ENCODE results near the gene ZFPL1.

Gene ZFPL1

GRCh38 chr11:65113361-65113756 lies 29.3 kb downstream of the ZFPL1 start:
- Histone ChIP-seq H3K9me3 (ENCODE audit: insufficient read depth, low read depth, low read length) (no peaks in the 10 kb centered on the region), H2AK5ac (ENCODE audit: low read length) (no peak overlapping the region), H3K9ac (ENCODE audit: low read length) (peak overlapping the region; percentile 18), H3K4me2 (ENCODE audit: low read length) (peak overlapping the region; percentile 74), H3K27ac (ENCODE audit: low read depth, low read length) (peak overlapping the region; percentile 35), H4K91ac (ENCODE audit: low read depth, low read length) (peak overlapping the region; percentile 40), H4K12ac (ENCODE audit: low read depth, low read length) (no peak overlapping the region), H2AFZ (ENCODE audit: insufficient read depth, low read length, poor library complexity) (peak overlapping the region; percentile 51), H2BK5ac (ENCODE audit: low read depth, low read length, poor library complexity) (no peak overlapping the region), H3K79me1 (ENCODE audit: low read length) (peaks cover 18% of the 10 kb centered on the region), H3K18ac (ENCODE audit: low read length) (peak overlapping the region; percentile 24), H2BK120ac (ENCODE audit: insufficient read depth, low read length, poor library complexity) (no peak overlapping the region), H3K4me1 (ENCODE audit: control insufficient read depth in 1 of 2, insufficient read depth in 2 of 2, low read length in 2 of 2) (peaks cover 17 to 20% of the 10 kb centered on the region in 2 experiments), H3K4ac (ENCODE audit: low read depth, low read length) (peak overlapping the region; percentile 16), H4K8ac (ENCODE audit: low read depth, low read length) (peak overlapping the region; percentile 69), H3K36me3 (ENCODE audit: control insufficient read depth in 1 of 2, insufficient read depth in 2 of 2, low read length in 2 of 2) (peaks cover 33 to 42% of the 10 kb centered on the region in 2 experiments), H3K14ac (ENCODE audit: low read length) (peak overlapping the region; percentile 54), H3K27me3 (ENCODE audit: insufficient read depth, low read length) (no peaks in the 10 kb centered on the region), H3K79me2 (ENCODE audit: control insufficient read depth, insufficient read depth, low read length, poor library complexity) (peaks cover 19% of the 10 kb centered on the region), H3K4me3 (ENCODE audit: low read depth, low read length) (peak overlapping the region; percentile 76), H2BK12ac (ENCODE audit: low read length) (no peak overlapping the region), H3K23ac (ENCODE audit: low read length) (no peak overlapping the region)
- no CpG with 5 or more reads among the region's 14 CpGs for WGBS (ENCODE audit: extremely low coverage, insufficient coverage, insufficient read length)
- no peak for DNase-seq

DNA sequence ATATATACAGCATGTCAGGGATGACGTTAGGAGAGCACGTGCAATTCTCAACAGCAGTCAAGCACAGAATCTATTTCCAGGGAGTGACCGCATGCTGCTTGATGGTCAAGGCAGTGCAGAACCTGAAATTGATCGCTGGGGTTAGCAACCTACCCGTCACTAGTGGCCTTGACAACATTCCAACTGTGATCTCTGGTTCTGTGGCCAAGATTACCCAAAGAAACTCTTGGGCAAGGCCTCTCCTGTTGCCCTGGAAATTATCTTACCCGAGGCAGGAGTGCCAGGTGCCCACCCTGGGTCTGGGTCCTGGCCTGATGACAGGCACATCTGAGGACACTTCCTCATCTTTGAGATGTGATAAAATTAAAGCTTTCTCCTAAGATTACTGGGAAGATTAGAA lies 29.8 kb downstream of the ZFPL1 start:
- Histone ChIP-seq H2BK12ac (ENCODE audit: low read length) (no peak overlapping the region), H3K9ac (ENCODE audit: low read length) (no peak overlapping the region), H4K12ac (ENCODE audit: low read depth, low read length) (no peak overlapping the region), H3K4me2 (ENCODE audit: low read length) (no peak overlapping the region), H3K23ac (ENCODE audit: low read length) (no peak overlapping the region), H4K91ac (ENCODE audit: low read depth, low read length) (no peak overlapping the region), H3K4me3 (ENCODE audit: low read depth, low read length) (no peak overlapping the region), H3K27ac (ENCODE audit: low read depth, low read length) (no peak overlapping the region), H3K27me3 (ENCODE audit: insufficient read depth, low read length) (no peaks in the 10 kb centered on the region), H2BK5ac (ENCODE audit: low read depth, low read length, poor library complexity) (no peak overlapping the region), H3K36me3 (ENCODE audit: control insufficient read depth in 1 of 2, insufficient read depth in 2 of 2, low read length in 2 of 2) (peaks cover 30 to 42% of the 10 kb centered on the region in 2 experiments), H3K18ac (ENCODE audit: low read length) (no peak overlapping the region), H4K8ac (ENCODE audit: low read depth, low read length) (no peak overlapping the region), H3K79me2 (ENCODE audit: control insufficient read depth, insufficient read depth, low read length, poor library complexity) (peaks cover 19% of the 10 kb centered on the region), H3K9me3 (ENCODE audit: insufficient read depth, low read depth, low read length) (no peaks in the 10 kb centered on the region), H3K14ac (ENCODE audit: low read length) (no peak overlapping the region), H2BK120ac (ENCODE audit: insufficient read depth, low read length, poor library complexity) (no peak overlapping the region), H2AFZ (ENCODE audit: insufficient read depth, low read length, poor library complexity) (no peak overlapping the region), H2AK5ac (ENCODE audit: low read length) (no peak overlapping the region), H3K4ac (ENCODE audit: low read depth, low read length) (no peak overlapping the region), H3K4me1 (ENCODE audit: control insufficient read depth in 1 of 2, insufficient read depth in 2 of 2, low read length in 2 of 2) (peaks cover 17 to 20% of the 10 kb centered on the region in 2 experiments), H3K79me1 (ENCODE audit: low read length) (peaks cover 18% of the 10 kb centered on the region)
- DNase-seq: no peak
- WGBS (ENCODE audit: extremely low coverage, insufficient coverage, insufficient read length): no CpG with 5 or more reads among the region's 6 CpGs

DNA sequence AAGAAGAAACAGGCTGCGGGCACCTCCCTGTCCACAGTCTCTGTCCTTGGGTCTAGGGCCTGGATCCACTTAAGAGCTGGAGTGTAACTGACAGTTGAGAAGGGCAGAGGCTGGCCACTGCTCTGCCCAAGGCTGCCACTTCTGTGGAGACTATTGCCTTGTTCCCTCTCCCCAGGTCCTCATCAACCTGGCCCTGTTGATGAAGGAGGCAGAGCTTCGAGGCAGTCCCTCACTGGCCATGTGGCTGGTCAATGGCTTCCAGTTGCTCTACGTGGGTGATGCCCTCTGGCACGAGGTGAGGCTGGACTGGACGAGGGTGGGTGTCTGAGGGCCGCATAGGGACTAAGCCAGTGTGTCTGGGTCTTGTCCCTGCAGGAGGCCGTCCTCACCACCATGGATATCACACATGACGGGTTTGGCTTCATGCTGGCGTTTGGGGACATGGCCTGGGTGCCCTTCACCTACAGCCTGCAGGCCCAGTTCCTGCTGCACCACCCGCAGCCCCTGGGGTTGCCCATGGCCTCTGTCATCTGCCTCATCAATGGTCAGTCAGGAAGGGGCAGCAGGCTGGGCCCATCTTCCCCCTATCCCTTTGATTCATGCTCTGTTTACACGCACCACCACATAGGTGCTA lies 30.6 kb downstream of the ZFPL1 start:
- Histone ChIP-seq H3K18ac (ENCODE audit: low read length) (no peak overlapping the region), H2AK5ac (ENCODE audit: low read length) (no peak overlapping the region), H4K91ac (ENCODE audit: low read depth, low read length) (no peak overlapping the region), H3K9ac (ENCODE audit: low read length) (no peak overlapping the region), H3K4ac (ENCODE audit: low read depth, low read length) (no peak overlapping the region), H2BK12ac (ENCODE audit: low read length) (no peak overlapping the region), H3K9me3 (ENCODE audit: insufficient read depth, low read depth, low read length) (no peaks in the 10 kb centered on the region), H2AFZ (ENCODE audit: insufficient read depth, low read length, poor library complexity) (no peak overlapping the region), H2BK5ac (ENCODE audit: low read depth, low read length, poor library complexity) (no peak overlapping the region), H2BK120ac (ENCODE audit: insufficient read depth, low read length, poor library complexity) (no peak overlapping the region), H3K23ac (ENCODE audit: low read length) (no peak overlapping the region), H3K27ac (ENCODE audit: low read depth, low read length) (no peak overlapping the region), H3K4me3 (ENCODE audit: low read depth, low read length) (no peak overlapping the region), H3K4me2 (ENCODE audit: low read length) (no peak overlapping the region), H4K8ac (ENCODE audit: low read depth, low read length) (no peak overlapping the region), H3K27me3 (ENCODE audit: insufficient read depth, low read length) (no peaks in the 10 kb centered on the region), H3K36me3 (ENCODE audit: control insufficient read depth in 1 of 2, insufficient read depth in 2 of 2, low read length in 2 of 2) (peaks cover 28 to 39% of the 10 kb centered on the region in 2 experiments), H3K4me1 (ENCODE audit: control insufficient read depth in 1 of 2, insufficient read depth in 2 of 2, low read length in 2 of 2) (peaks cover 17 to 20% of the 10 kb centered on the region in 2 experiments), H3K79me2 (ENCODE audit: control insufficient read depth, insufficient read depth, low read length, poor library complexity) (peaks cover 19% of the 10 kb centered on the region), H4K12ac (ENCODE audit: low read depth, low read length) (no peak overlapping the region), H3K79me1 (ENCODE audit: low read length) (peaks cover 18% of the 10 kb centered on the region), H3K14ac (ENCODE audit: low read length) (no peak overlapping the region)
- no peak for DNase-seq
- WGBS (ENCODE audit: extremely low coverage, insufficient coverage, insufficient read length): no CpG with 5 or more reads among the region's 11 CpGs

DNA sequence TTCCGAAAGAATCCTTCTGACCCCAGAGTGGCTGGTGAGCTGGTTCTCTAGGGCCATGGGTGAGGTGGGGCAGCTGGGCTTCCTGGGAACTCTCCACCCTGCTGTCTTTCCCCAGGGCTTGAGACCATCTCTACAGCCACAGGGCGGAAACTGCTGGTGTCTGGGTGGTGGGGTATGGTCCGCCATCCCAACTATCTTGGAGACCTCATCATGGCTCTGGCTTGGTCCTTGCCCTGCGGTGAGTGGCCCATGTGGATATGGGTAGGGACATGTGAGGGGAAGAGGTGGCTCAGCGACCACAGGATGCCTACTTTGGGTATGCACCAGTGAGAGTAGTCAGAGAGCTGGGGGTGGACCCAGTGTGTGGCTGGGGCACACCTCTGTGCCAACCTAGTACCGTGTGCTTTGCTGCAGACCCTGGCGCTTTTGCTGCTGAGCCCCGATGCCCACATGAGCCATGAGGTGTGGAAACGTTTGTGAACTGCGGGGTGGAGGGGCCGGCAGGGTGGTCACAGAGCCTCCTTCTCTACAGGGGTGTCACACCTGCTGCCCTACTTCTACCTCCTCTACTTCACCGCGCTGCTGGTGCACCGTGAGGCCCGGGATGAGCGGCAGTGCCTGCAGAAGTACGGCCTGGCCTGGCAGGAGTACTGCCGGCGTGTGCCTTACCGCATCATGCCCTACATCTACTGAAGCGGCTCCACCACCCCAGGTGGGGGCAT lies 31.5 kb downstream of the ZFPL1 start:
- Histone ChIP-seq H3K36me3 (ENCODE audit: control insufficient read depth in 1 of 2, insufficient read depth in 2 of 2, low read length in 2 of 2) (peaks cover 34 to 45% of the 10 kb centered on the region in 2 experiments), H3K27me3 (ENCODE audit: insufficient read depth, low read length) (no peaks in the 10 kb centered on the region), H3K4me3 (ENCODE audit: low read depth, low read length) (peak overlapping the region; percentile 10), H2AK5ac (ENCODE audit: low read length) (no peak overlapping the region), H3K4me2 (ENCODE audit: low read length) (no peak overlapping the region), H4K12ac (ENCODE audit: low read depth, low read length) (no peak overlapping the region), H3K79me1 (ENCODE audit: low read length) (peaks cover 18% of the 10 kb centered on the region), H3K9ac (ENCODE audit: low read length) (no peak overlapping the region), H3K27ac (ENCODE audit: low read depth, low read length) (no peak overlapping the region), H3K18ac (ENCODE audit: low read length) (no peak overlapping the region), H3K4me1 (ENCODE audit: control insufficient read depth in 1 of 2, insufficient read depth in 2 of 2, low read length in 2 of 2) (peaks cover 17 to 20% of the 10 kb centered on the region in 2 experiments), H3K79me2 (ENCODE audit: control insufficient read depth, insufficient read depth, low read length, poor library complexity) (peaks cover 19% of the 10 kb centered on the region), H4K8ac (ENCODE audit: low read depth, low read length) (no peak overlapping the region), H2AFZ (ENCODE audit: insufficient read depth, low read length, poor library complexity) (no peak overlapping the region), H2BK120ac (ENCODE audit: insufficient read depth, low read length, poor library complexity) (no peak overlapping the region), H2BK12ac (ENCODE audit: low read length) (no peak overlapping the region), H3K4ac (ENCODE audit: low read depth, low read length) (no peak overlapping the region), H3K23ac (ENCODE audit: low read length) (no peak overlapping the region), H3K14ac (ENCODE audit: low read length) (no peak overlapping the region), H2BK5ac (ENCODE audit: low read depth, low read length, poor library complexity) (no peak overlapping the region), H4K91ac (ENCODE audit: low read depth, low read length) (no peak overlapping the region), H3K9me3 (ENCODE audit: insufficient read depth, low read depth, low read length) (no peaks in the 10 kb centered on the region)
- no CpG with 5 or more reads among the region's 21 CpGs for WGBS (ENCODE audit: extremely low coverage, insufficient coverage, insufficient read length)
- no peak for DNase-seq

All from trophoblast cell (in vitro differentiated cells and primary cell).